ENCODE measurements around the gene ASPN. TPM values are rescaled to one million over a fixed set of nuclear protein-coding genes. Genes with fewer than 3 reads are reported as not detected.

ASPN gene
- total RNA-seq, 1 experiment from 2014 or later: not detected

- H3K36me3 ChIP-seq: no peaks in the 10 kb centered on the region
- H3K9me3 ChIP-seq (replicated peaks): no peaks in the 10 kb centered on the region
- no peak overlapping the region for H3K27ac ChIP-seq
- H3K4me1 ChIP-seq (replicated peaks): no peaks in the 10 kb centered on the region; the same call in 1 of the 2 replicates
- no peak overlapping the region for H3K4me3 ChIP-seq
- DNase-seq (ENCODE audit: low read depth in 1 of 2, low spot score in 2 of 2): no peak
- H3K27me3 ChIP-seq (replicated peaks): no peaks in the 10 kb centered on the region
Observed at GRCh38 chr9:92496396-92497176, 14.3 kb upstream of the ASPN start.

GRCh38 chr9:92494856-92495255 is 12.6 kb upstream of the ASPN start:
- Histone ChIP-seq H3K36me3 (no peaks in the 10 kb centered on the region), H3K4me1 (replicated peaks) (no peaks in the 10 kb centered on the region; the same call in 1 of the 2 replicates), H3K4me3 (no peak overlapping the region), H3K27me3 (replicated peaks) (no peaks in the 10 kb centered on the region), H3K27ac (no peak overlapping the region), H3K9me3 (replicated peaks) (no peaks in the 10 kb centered on the region)
- no peak for DNase-seq (ENCODE audit: low read depth in 1 of 2, low spot score in 2 of 2)

- Histone ChIP-seq H3K9me3 (replicated peaks) (no peaks in the 10 kb centered on the region), H3K36me3 (no peaks in the 10 kb centered on the region), H3K27ac (no peak overlapping the region), H3K27me3 (replicated peaks) (no peaks in the 10 kb centered on the region), H3K4me3 (no peak overlapping the region), H3K4me1 (replicated peaks) (peaks cover 5% of the 10 kb centered on the region)
- no peak for DNase-seq (ENCODE audit: low read depth in 1 of 2, low spot score in 2 of 2)
Observed at GRCh38 chr9:92493749-92494387, 11.6 kb upstream of the ASPN start.

- DNase-seq (ENCODE audit: low read depth in 1 of 2, low spot score in 2 of 2): no peak
- Histone ChIP-seq H3K27me3 (replicated peaks) (no peaks in the 10 kb centered on the region), H3K36me3 (no peaks in the 10 kb centered on the region), H3K9me3 (replicated peaks) (no peaks in the 10 kb centered on the region), H3K27ac (no peak overlapping the region), H3K4me1 (replicated peaks) (peaks cover 6% of the 10 kb centered on the region), H3K4me3 (no peak overlapping the region)
Observed at GRCh38 chr9:92492781-92493401, 10.6 kb upstream of the ASPN start.

GRCh38 chr9:92488681-92489550 is 6.6 kb upstream of the ASPN start:
- Histone ChIP-seq H3K27me3 (replicated peaks) (no peaks in the 10 kb centered on the region), H3K4me3 (no peak overlapping the region), H3K9me3 (replicated peaks) (no peaks in the 10 kb centered on the region), H3K4me1 (replicated peaks) (peaks cover 12% of the 10 kb centered on the region), H3K36me3 (no peaks in the 10 kb centered on the region), H3K27ac (no peak overlapping the region)
- no peak for DNase-seq (ENCODE audit: low read depth in 1 of 2, low spot score in 2 of 2)

GRCh38 chr9:92486371-92486770 is 4.1 kb upstream of the ASPN start:
- Histone ChIP-seq H3K36me3 (no peaks in the 10 kb centered on the region), H3K27me3 (replicated peaks) (no peaks in the 10 kb centered on the region), H3K9me3 (replicated peaks) (no peaks in the 10 kb centered on the region), H3K4me3 (no peak overlapping the region), H3K4me1 (replicated peaks) (peaks cover 20% of the 10 kb centered on the region), H3K27ac (no peak overlapping the region)
- DNase-seq (ENCODE audit: low read depth in 1 of 2, low spot score in 2 of 2): no peak

- no peak for DNase-seq (ENCODE audit: low read depth in 1 of 2, low spot score in 2 of 2)
- H3K4me1 ChIP-seq (replicated peaks): peaks cover 37% of the 10 kb centered on the region
- no peak overlapping the region for H3K27ac ChIP-seq
- H3K27me3 ChIP-seq (replicated peaks): no peaks in the 10 kb centered on the region
- H3K9me3 ChIP-seq (replicated peaks): no peaks in the 10 kb centered on the region
- H3K4me3 ChIP-seq: no peak overlapping the region
- no peaks in the 10 kb centered on the region for H3K36me3 ChIP-seq
Observed at GRCh38 chr9:92484563-92484962, 2.3 kb upstream of the ASPN start.

- H3K36me3 ChIP-seq: no peaks in the 10 kb centered on the region
- H3K9me3 ChIP-seq (replicated peaks): no peaks in the 10 kb centered on the region
- H3K4me1 ChIP-seq (replicated peaks): peaks cover 33% of the 10 kb centered on the region
- no peak overlapping the region for H3K4me3 ChIP-seq
- no peak overlapping the region; the same call in 1 of the 2 replicates for H3K27ac ChIP-seq
- no peaks in the 10 kb centered on the region for H3K27me3 ChIP-seq (replicated peaks)
- DNase-seq (ENCODE audit: low read depth in 1 of 2, low spot score in 2 of 2): peak in 1 of 2 experiments; percentile 21
Observed at GRCh38 chr9:92483627-92484545, 1.6 kb upstream of the ASPN start.

- H3K9me3 ChIP-seq (replicated peaks): no peaks in the 10 kb centered on the region
- no peaks in the 10 kb centered on the region for H3K27me3 ChIP-seq (replicated peaks)
- no peaks in the 10 kb centered on the region for H3K36me3 ChIP-seq
- no peak overlapping the region for H3K4me3 ChIP-seq
- peaks cover 31% of the 10 kb centered on the region for H3K4me1 ChIP-seq (replicated peaks)
- DNase-seq (ENCODE audit: low read depth in 1 of 2, low spot score in 2 of 2): no peak
- no peak overlapping the region for H3K27ac ChIP-seq
Observed at GRCh38 chr9:92482805-92483204, 499 bp upstream of the ASPN start.

- no peaks in the 10 kb centered on the region for H3K27me3 ChIP-seq (replicated peaks)
- DNase-seq (ENCODE audit: low read depth in 1 of 2, low spot score in 2 of 2): peak in 1 of 2 experiments; percentile 39
- no peaks in the 10 kb centered on the region for H3K36me3 ChIP-seq
- no peak overlapping the region for H3K4me3 ChIP-seq
- peak overlapping the region; percentile 43 for H3K27ac ChIP-seq
- peaks cover 31% of the 10 kb centered on the region for H3K4me1 ChIP-seq (replicated peaks)
- H3K9me3 ChIP-seq (replicated peaks): no peaks in the 10 kb centered on the region
Observed at GRCh38 chr9:92480986-92481633, 1.2 kb downstream of the ASPN start.

- peak in 1 of 2 experiments; percentile 28 for DNase-seq (ENCODE audit: low read depth in 1 of 2, low spot score in 2 of 2)
- no peak overlapping the region for H3K4me3 ChIP-seq
- H3K27ac ChIP-seq: 0 out of 2 replicates have a peak overlapping the region, but pooled peaks have one; percentile 43
- no peaks in the 10 kb centered on the region for H3K27me3 ChIP-seq (replicated peaks)
- no peaks in the 10 kb centered on the region for H3K9me3 ChIP-seq (replicated peaks)
- no peaks in the 10 kb centered on the region for H3K36me3 ChIP-seq
- H3K4me1 ChIP-seq (replicated peaks): peaks cover 31% of the 10 kb centered on the region
Observed at GRCh38 chr9:92480291-92480771, 2.0 kb downstream of the ASPN start.

GRCh38 chr9:92479346-92479745 is 3.0 kb downstream of the ASPN start:
- no peaks in the 10 kb centered on the region for H3K9me3 ChIP-seq (replicated peaks)

More at GRCh38 chr9:92479346-92479745, 3.0 kb downstream of the ASPN start:
- Histone ChIP-seq H3K36me3 (no peaks in the 10 kb centered on the region), H3K4me1 (replicated peaks) (peaks cover 30% of the 10 kb centered on the region), H3K27ac (no peak overlapping the region), H3K27me3 (replicated peaks) (no peaks in the 10 kb centered on the region), H3K4me3 (no peak overlapping the region)
- DNase-seq (ENCODE audit: low read depth in 1 of 2, low spot score in 2 of 2): no peak
